NCI-H2196 (cell line): ENCODE data around the gene SCFD2.
A peak's percentile ranks its signal among the peaks of the same experiment; 100 is the strongest.
"Not testable (repeated sequence)": the region's sequence is repeated elsewhere in the genome, so short reads cannot be mapped to it uniquely, and the experiment has no call there.

Experiments used
- DNase-seq: peaks from one replicate; lab custom pipeline; 2025; ENCODE audit not compliant: unreplicated experiment; lab: John Stamatoyannopoulos, UW

SCFD2 gene

DNA sequence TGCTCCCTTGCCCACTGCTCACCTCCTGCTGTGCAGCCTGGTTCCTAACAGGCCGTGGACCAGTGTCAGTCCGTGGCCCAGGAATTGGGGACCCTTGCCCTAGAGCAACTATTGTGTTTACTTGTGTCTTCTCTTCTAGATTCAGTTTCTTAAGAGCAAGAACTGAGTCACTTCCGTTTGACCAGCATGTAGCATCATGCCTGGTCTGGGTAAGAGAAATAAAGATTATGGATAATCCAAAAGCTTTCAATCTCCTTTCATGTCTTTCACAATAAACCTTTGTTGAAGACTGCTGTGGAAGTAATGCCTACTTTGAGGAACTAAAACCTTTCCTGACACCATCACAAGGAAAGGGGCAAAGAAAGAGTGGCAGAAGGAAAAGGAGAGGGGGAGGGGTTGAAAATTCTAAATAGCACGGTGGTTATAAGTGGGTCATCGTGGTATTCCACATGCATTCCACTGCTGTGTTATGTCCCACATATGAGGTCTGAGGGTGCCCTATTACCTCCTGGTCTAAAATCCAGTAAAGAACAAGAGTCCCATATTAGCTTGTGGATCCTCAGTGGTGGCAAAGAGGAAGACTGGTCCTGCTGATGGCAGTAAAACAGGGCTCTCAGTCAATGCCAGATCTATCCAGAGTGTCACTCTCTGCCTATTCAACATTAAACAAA lies 370.4 kb downstream of the SCFD2 start:
- no peak for DNase-seq

DNA sequence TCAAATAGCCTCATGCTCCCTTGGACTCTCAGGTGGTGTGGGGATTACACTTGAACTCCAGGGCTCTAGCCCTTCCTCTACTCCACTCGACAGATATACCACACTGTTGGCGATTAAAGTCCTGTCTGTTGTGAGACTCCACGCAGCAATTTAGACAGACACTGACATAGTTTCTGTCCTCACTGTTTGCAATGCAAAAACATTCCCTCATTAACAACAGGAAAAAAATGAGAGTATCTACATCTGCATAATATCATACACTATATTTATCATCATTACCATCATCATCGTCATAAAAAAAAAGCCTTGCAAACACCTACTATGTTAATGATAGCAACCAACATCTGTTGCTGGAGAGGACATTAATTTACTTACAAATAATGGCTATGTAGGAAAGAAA lies 371.3 kb downstream of the SCFD2 start:
- no peak for DNase-seq

DNA sequence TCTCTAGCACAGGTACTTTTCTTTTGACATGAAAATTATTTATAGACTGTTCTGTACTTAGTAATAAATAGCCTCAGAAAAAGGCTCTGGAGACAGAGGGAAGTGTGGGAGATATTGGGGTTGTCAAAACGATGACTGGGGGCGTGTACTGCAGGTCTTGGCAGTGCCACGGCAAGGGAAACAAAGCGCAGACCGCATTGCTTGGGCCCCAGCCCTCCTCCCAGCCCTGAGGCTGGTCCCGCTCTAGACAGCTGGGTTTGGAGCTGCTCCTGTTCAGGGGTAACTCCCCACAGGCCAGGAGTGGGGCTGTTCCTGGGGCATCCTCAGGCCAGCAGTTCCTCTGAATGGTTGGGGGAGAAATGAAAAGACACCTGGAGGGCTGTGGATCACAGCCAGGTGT lies 372.1 kb downstream of the SCFD2 start:
- DNase-seq, result no peak

DNA sequence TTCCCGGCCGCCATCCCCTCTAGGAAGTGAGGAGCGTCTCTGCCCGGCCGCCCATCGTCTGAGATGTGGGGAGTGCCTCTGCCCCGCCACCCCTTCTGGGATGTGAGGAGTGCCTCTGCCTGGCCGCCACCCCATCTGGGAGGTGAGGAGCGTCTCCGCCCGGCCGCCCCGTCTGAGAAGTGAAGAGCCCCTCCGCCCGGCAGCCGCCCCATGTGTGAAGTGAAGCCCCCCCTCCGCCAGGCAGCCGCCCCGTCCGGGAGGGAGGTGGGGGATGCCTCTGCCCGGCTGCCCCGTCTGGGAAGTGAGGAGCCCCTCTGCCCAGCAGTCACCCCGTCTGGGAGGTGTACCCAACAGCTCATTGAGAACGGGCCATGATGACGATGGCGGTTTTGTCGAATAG lies 373.3 kb downstream of the SCFD2 start:
- DNase-seq, result not testable (repeated sequence)

DNA sequence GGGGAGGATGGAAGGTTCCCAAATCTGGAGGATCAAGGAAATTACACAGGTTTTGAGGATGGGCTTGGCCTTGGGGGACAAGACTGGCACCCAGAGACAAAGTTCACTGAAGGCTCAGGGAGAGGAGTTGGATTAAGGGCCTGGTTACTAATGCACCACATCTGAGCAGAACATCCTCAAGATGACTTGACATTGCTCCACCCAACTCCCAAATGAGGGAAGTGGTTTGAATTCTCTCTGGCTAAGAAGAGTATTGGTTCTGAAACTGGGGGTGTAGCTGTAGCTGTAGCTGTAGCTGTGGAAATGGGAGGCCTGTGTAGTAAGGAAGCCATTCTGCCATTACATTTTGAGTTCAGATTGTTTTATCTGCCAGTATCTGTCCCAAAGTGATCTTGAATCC lies 374.4 kb downstream of the SCFD2 start:
- no peak for DNase-seq

DNA sequence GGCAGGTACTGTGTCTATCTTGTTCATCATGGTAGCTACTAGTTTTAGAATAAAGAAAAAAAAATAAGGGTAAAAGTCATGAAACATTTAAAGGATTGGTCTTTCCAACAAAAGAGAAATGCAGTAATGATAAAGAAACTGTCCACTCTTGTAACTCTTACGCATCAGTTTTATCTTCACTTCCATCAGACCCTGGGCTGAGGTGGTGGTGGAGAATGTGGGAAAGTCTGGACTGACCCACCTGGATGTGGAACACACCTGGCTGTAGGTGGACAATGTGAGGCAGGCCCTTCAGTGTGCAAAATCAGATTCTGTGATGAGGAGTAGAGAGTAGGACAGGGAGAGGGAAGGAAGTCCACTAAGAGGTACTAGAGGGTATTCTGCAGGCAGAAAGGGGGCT lies 375.2 kb downstream of the SCFD2 start:
- no peak for DNase-seq

DNA sequence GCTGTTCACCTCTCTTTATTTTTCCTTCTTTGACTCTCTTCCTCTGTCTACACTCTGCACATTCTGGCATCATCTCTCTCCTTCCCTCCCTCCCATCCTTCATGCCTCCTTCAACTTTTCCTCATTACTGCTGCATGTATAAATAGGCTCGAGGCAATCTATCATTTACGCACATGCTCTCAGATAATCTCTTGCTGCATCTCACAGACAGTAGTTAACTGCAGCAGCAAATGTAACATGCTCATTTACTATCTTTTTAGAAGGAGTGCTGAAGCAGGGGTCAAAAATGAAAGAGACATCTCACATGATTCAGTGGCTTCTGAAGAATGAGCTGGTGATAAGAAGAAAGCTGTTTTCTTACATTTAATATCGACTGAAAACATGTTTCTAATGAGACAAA lies 376.0 kb downstream of the SCFD2 start:
- no peak for DNase-seq

DNA sequence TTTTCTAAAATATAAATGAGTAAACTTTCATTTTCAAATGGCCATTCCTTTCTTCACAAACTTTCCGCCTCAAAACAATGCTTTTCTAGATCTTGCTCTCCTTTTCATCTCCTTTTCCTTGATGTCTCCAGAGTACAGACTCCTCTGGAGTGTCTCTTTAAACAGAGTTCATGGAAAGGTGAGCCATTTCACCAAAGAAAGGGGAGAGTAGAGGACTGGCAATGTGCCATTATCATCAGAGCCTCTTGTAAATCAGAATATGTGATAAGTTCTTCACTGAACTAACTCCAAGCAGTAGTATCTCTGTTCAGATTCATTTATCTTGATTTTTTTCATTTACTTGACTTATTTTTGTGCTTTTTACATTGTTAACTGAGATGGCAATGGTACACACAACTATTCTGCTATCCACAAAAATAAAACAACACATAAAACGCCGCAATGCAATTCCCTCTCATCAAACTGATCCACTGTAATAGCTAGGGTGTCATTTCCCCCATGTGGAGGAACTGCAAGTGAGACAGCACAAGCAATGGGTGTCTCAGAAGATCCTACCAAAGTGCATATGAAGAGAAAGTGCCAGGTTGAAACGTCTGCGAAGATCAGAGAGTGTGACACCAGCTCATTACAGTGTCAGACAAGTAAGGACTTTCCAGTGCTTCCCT lies 378.3 kb downstream of the SCFD2 start:
- DNase-seq, result no peak

DNA sequence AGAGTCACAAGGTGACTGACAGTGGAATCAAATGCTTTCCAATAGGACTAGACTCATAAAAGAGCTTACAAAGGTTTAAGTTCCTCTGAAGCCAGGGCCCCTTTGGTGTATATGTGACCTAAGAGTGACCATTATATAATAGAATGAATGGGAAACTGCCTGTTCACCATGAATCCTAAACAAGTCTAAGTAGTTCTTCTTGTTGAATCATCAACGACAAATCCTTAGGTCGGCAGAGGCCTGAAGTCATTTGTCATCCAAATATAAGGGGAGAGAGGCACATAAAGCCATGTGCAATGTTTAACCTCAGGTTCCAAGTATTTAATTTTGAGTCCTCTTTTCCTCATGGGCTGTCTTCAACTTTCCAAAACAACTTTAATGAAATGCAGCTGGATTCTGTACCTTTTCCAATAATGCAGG lies 381.4 kb downstream of the SCFD2 start:
- DNase-seq, result no peak

DNA sequence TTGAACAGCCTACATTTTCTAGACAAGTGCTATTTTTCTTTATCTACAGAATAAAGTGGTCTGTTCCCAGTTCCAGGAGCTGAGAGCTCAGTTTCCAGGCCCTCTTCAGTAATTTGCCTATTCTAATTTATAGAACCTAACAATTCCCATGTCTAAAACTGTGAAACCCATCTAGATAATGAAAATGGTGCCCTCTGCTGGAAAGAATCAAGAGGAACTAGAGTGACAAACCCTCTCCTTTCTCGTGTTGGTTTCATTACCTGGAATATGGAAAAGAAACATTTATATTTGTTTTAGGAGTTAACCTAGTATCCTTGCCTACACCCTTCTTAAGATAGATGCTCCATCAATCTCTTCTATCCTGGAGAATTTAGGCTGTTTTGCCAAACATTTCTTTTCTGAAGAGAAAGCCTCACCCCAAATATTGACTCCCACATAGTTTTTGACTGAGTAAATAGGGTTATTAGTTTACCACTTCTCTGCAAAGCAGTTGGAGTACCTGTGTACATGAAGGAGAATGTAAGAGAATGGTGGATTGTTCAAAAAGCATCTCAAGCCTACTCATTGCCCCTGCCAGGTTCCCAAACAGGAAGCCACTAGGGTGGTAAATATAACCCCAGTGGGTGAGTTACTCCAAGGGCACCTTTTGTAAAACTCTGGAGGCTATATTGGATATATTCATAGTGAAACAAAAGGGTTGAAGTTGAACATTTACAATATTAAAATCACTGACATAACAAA lies 382.1 kb downstream of the SCFD2 start:
- DNase-seq, result peak; percentile 54

DNA sequence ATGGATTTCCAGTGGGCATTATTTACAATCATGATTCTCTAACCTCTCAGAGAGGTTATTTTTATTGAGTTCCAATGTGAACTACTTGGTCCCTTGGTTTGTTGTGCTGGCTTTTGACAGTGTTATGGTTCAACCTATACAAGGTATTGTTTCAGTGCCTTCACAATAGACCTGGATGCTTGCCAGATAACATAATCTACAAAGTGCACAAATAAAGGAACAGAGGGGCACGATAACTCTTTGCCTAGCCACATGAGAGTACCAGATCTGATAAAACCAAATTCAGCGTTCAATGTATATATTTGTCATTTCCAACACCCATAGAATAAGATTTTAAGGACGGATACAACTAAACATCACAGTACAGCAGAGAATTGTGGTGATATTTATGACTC lies 382.9 kb downstream of the SCFD2 start:
- no peak for DNase-seq

DNA sequence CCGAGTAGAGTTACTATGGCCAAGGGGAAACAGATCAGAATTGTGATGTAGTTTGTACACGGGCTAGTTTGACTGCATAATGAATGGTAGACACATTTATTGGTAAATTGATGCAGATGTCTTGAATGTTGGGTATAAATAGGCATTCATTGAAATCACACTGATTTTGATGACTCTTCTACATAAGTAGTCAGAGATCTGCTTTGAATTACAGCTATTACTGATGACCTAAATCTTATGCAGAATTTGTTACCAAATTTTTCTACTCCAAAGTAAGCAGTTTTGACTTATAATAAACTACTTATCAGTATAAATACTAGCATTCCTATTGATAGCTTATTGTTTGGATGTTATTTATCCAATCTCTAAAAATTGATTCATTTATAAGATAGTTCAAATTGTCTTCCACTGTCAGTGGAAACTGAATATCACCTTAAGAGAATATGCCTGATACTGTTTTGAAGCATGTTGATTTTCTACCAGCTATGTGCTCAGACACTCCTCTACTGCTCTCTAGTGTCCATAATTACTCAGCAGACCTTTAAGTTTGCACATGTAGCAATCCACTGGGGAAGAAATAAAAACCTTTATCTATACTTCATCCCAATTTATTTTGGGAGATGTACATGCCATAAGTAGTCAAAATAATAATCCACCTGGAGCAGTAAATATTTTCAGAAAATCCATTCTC lies 383.5 kb downstream of the SCFD2 start:
- DNase-seq, result peak; percentile 13

DNA sequence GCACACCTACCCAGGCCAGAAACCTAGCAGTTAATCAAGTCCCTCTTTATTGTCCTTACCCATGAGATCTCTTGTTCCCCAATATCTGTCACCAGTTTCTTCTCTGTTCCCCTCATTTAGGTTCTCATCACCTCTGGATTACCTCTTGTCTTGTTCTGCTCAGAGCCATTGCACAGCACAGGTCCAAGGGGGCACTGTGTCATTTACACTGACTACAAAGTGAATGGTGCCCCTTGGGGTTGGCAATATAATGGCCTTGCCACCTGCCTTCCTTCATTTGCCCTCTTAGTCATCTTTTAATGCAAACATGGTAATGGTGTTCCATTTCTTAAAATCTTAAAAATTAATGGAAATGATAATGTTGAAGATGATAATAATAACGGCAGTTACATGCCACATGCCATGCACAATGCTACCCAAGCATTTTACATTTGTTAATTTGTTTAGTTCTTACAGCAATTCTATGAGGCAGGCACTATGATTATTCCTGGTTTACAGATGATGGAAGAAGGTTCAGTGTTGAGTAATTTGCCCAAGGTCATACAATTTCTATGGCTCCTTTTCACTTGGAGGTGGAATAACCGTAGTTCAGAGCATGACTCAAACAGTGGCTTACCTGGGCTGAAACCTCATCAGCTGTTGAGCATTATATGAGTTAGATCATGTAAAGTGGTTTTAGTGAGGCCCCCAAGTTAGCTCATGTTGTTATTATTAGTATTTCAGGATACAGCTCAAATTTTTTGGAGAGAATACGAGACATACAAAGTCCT lies 385.9 kb downstream of the SCFD2 start:
- no peak for DNase-seq

DNA sequence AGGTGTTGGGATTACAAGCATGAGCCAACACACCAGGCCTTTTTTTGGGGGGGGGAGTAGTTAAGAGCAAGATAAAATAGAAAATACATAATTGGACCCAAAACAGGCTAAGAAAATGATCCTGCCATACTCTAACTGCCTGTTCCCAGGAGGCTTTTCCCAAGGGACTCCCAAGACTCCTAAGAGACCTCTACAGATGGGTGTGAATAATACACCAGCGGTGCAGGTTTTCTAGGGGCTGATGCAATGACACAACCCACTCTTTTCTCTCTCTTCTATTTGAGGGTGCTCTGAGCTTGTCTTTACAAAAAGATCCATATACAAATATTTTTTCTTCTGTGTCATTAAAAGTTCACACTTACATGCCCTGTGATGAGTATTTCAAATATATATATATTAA lies 386.8 kb downstream of the SCFD2 start:
- no peak for DNase-seq

DNA sequence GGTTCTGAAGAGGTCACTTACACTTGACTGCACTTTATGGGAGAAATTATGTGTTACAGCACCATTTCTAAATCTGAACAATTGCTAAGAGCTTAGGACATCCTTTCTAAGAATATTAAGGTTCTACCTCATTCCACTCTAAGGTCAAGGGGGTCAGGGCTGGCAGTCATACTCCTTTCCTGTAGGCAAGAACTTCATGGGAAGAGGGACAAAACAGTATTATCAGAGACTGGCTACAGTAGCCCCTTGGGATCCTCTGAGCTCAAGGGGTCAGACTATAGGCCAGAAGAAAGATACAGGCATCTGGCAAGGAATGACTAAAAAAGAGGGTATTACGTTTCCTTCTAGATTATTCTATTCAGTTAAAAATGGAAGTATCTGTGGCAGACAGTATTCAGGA lies 388.6 kb downstream of the SCFD2 start:
- no peak for DNase-seq

DNA sequence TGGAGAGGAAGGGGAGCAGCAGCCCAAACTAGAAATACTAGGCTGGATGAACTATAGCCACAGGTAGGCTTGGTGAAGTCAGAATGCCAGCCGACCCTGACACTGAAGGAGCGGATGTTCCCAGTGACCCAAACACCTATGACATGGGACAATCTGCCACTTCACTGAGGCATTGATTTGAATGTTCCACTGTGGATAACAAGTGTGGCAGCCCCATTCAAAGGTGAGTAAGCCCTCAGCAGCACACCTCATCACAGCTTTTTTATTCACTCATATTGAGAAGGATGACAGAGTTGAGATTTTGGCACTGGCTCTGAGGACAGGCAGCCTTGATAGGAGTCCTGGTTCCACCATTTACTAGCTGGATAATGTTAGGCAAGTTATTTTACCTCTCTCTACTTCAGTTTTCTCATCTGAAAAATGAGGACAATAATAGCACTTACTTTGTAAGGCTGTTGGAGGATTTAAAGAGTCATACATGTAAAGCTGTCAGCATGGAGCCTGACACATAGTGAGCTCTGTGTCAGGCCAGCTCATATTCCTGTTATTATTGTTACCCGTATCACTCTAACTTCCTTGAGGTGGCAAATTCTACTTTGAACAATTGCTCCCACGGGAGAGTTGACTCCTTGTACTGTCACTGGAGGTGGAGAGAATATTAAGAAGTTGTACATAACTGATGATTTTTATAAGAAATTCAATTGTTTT lies 389.2 kb downstream of the SCFD2 start:
- DNase-seq, result no peak

DNA sequence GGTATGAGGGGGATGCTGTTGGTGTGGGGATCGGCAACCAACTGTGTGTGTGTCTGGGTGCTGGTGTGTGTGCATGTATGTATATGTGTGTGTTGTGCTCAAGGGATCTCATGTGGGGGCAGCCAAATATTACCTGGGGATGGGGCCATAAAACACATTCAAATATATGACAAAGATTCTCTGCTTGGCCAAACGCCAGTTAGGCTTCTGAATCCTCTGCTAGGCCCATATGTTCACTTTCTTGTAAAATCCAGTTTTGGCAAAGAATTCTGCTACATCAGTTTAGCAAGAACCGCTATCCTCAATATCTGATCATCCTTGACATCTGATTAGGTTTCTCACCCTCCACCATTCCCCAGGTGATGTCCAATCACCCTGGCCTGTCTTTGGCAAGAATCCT lies 397.2 kb downstream of the SCFD2 start:
- DNase-seq, result no peak

DNA sequence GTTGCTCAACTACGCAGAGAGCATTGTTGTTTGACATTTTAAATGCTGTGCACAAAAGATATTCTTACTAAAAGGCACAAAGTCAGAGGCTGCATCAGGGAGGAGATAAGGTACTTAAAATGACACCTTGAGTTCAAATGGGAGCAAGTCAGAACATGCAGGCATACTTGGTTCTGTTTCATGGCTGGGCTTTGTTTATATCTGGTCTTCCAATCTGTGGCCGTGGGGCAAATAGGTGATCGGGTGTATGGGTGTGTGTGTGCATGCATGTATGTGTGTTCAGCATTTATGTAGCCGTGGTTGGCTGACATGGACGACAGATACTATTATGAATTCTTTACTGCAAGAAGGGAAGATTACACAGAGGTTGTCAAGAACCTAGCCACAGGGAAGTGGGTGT lies 397.6 kb downstream of the SCFD2 start:
- DNase-seq, result no peak

DNA sequence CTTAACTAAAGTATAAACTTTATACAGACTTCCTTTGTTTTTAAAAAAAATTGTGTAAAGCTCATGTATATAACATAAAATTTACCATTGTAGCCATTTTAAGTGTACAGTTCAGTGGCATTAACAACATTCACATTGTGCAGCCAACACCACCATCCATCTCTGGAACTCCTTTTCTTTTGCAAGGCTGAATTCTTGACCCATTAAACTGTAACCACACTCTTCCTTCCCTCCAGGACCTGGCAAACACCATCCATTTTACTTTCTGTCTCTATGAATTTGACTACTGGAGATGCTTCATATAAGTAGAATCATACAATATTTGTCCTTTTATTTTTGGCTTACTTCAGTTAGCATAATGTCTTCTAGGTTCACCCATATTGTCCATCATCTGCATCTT lies 399.1 kb downstream of the SCFD2 start:
- DNase-seq, result no peak

DNA sequence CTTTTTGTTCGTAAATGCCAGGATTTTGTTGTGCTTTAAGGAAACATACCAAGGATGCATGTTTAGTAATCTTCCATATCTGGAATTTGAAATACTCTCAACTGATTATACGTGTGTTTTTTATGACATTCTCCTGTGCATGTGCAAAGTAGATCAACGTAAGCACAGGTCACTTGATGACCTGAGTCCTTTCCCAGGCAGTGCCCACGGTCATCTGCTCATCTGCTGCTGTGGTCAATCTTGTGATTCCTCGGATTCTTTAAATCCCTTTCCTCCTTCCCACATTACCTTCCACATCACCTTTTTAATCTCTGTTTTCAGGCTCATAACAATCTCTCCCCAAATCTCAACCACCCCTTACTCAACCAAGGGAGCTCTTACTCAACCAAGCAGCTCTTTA lies 399.7 kb downstream of the SCFD2 start:
- no peak for DNase-seq
